SK-N-SH (cell line): Measurements from ENCODE around the gene CDH2. TPM values are rescaled to one million over a fixed set of nuclear protein-coding genes. Genes with fewer than 3 reads are reported as not detected.

Source experiments
- CTCF ChIA-PET: fragments of 300-600, 350-600 bp; formaldehyde crosslinking; extraction: SDS; loops from one replicate; lab custom pipeline; 2021; lab: Yijun Ruan, JAX
- POLR2A ChIA-PET: fragments of 350-600 bp; sonication (Branson Sonifier 250); formaldehyde crosslinking; extraction: SDS; loops from one replicate; lab custom pipeline; 2020; ENCODE audit warnings: antibody characterized with exemption, inconsistent platforms; lab: Yijun Ruan, JAX
- DNase-seq: peaks from one replicate; pipeline ENCODE4 v3.0.0; 2012
- H2AFZ ChIP-seq: fragments of 200-600 bp; sonication (generic); 2 replicates; pipeline ENCODE4 v1.8.1; 2016; ENCODE audit warnings: antibody characterized with exemption, mild to moderate bottlenecking, low read depth
- H3F3A ChIP-seq: fragments of 200-600 bp; sonication (generic); replicated peaks from 2 replicates; pipeline ENCODE3; 2016; ENCODE audit warnings: antibody characterized with exemption, mild to moderate bottlenecking; ENCODE audit not compliant: insufficient read depth
- H3K27ac ChIP-seq, 2 experiments: fragments of 200-500 bp in 1 of 2; fragments of 200-600 bp in 1 of 2; sonication (Bioruptor generic) in 1 of 2; sonication (generic), shearing (Covaris generic) in 1 of 2; 2 replicates each; pipeline versions ENCODE4 v1.5.1 to v1.6.1; 2014 to 2016; ENCODE audit warnings: low read depth in 2 of 2, inconsistent platforms in 1 of 2, low read length in 1 of 2, mild to moderate bottlenecking in 1 of 2, mixed read lengths in 1 of 2
- H3K27me3 ChIP-seq: fragments of 200-600 bp; sonication (generic), shearing (Covaris generic); 2 replicates; pipeline ENCODE4 v1.6.1; 2016; ENCODE audit warnings: mixed run types; ENCODE audit not compliant: insufficient read depth
- H3K36me3 ChIP-seq, 2 experiments: fragments of 200-500 bp in 1 of 2; fragments of 200-600 bp in 1 of 2; sonication (Bioruptor generic) in 1 of 2; sonication (generic) in 1 of 2; replicated peaks in 1 of 2; 2 replicates each; pipeline versions ENCODE3 to v1.5.1; 2014 to 2016; ENCODE audit warnings: low read length in 1 of 2, mild to moderate bottlenecking in 1 of 2; ENCODE audit not compliant: insufficient read depth in 2 of 2, control insufficient read depth in 1 of 2
- H3K4me1 ChIP-seq, 2 experiments: fragments of 200-500 bp in 1 of 2; fragments of 200-600 bp in 1 of 2; sonication (Bioruptor generic) in 1 of 2; sonication (generic), shearing (Covaris generic) in 1 of 2; 2 replicates each; pipeline versions ENCODE4 v1.5.1 to v1.6.1; 2014 to 2016; ENCODE audit warnings: low read depth in 1 of 2, low read length in 1 of 2, mixed run types in 1 of 2; ENCODE audit not compliant: insufficient read depth in 2 of 2, control insufficient read depth in 1 of 2
- H3K4me2 ChIP-seq: fragments of 200-600 bp; sonication (generic), shearing (Covaris generic); 2 replicates; pipeline ENCODE4 v1.6.1; 2017; ENCODE audit warnings: mixed run types
- H3K4me3 ChIP-seq, 2 experiments: fragments of 200-500 bp in 1 of 2; fragments of 200-600 bp in 1 of 2; sonication (Bioruptor generic) in 1 of 2; sonication (generic), shearing (Covaris generic) in 1 of 2; 2 replicates each; pipeline versions ENCODE4 v1.5.1 to v1.8.1; 2014 to 2016; ENCODE audit warnings: low read depth in 2 of 2, inconsistent platforms in 1 of 2, low read length in 1 of 2, mild to moderate bottlenecking in 1 of 2, mixed read lengths in 1 of 2, moderate library complexity in 1 of 2
- H3K79me2 ChIP-seq: fragments of 200-600 bp; sonication (generic); 2 replicates; pipeline ENCODE4 v1.8.1; 2017; ENCODE audit warnings: mild to moderate bottlenecking; ENCODE audit not compliant: insufficient read depth
- H3K9ac ChIP-seq: fragments of 200-600 bp; sonication (generic); 2 replicates; pipeline ENCODE4 v1.6.1; 2017; ENCODE audit warnings: mixed run types
- H3K9me2 ChIP-seq: fragments of 200-600 bp; sonication (generic); 2 replicates; pipeline ENCODE4 v1.6.1; 2017; ENCODE audit warnings: mixed run types
- H3K9me3 ChIP-seq: fragments of 200-600 bp; sonication (generic); 2 replicates; pipeline ENCODE4 v1.6.1; 2017; ENCODE audit warnings: mixed run types, mild to moderate bottlenecking, moderate library complexity
- H4K20me1 ChIP-seq: fragments of 200-600 bp; sonication (generic); 2 replicates; pipeline ENCODE4 v1.6.1; 2017; ENCODE audit warnings: mild to moderate bottlenecking, mixed run types; ENCODE audit not compliant: insufficient read depth
- EP300 ChIP-seq, 2 experiments: IDR thresholded peaks; 2 replicates each; pipeline versions ENCODE4 v1.4.0 to v1.6.1; 2012; ENCODE audit warnings: borderline replicate concordance in 1 of 2, low read depth in 1 of 2, low read length in 1 of 2
- FOXJ3 ChIP-seq: sonication (generic); formaldehyde crosslinking; IDR thresholded peaks from 2 replicates; pipeline ENCODE4 v1.5.1; 2020; ENCODE audit warnings: mild to moderate bottlenecking, missing genetic modification reagents
- FOXM1 ChIP-seq: IDR thresholded peaks from 2 replicates; pipeline ENCODE4 v1.4.0; 2012; ENCODE audit warnings: low read depth, mild to moderate bottlenecking
- GABPA ChIP-seq: IDR thresholded peaks from 2 replicates; pipeline ENCODE4 v1.4.0; 2012; ENCODE audit warnings: low read depth, mild to moderate bottlenecking
- GATA2 ChIP-seq: sonication (generic); formaldehyde crosslinking; IDR thresholded peaks from 2 replicates; pipeline ENCODE4 v1.5.0; 2020; ENCODE audit warnings: mild to moderate bottlenecking, missing genetic modification reagents
- JUND ChIP-seq: IDR thresholded peaks from 2 replicates; pipeline ENCODE4 v1.4.0; 2012
- MEF2A ChIP-seq: IDR thresholded peaks from 2 replicates; pipeline ENCODE4 v1.4.0; 2012; ENCODE audit warnings: low read depth, borderline replicate concordance
- MXI1 ChIP-seq: IDR thresholded peaks from 2 replicates; pipeline ENCODE4 v1.6.1; 2012; ENCODE audit warnings: mild to moderate bottlenecking, low read depth, low read length, improper control_type of control experiment
- NRF1 ChIP-seq: IDR thresholded peaks from 2 replicates; pipeline ENCODE4 v1.6.1; 2012; ENCODE audit warnings: low read depth, mild to moderate bottlenecking, low read length
- POLR2AphosphoS5 ChIP-seq: IDR thresholded peaks from 2 replicates; pipeline ENCODE4 v1.6.1; 2012; ENCODE audit warnings: low read depth, low read length
- RAD21 ChIP-seq: IDR thresholded peaks from 2 replicates; pipeline ENCODE4 v1.6.1; 2012; ENCODE audit warnings: mild to moderate bottlenecking, low read length
- RCOR1 ChIP-seq: fragments of 150-350 bp; IDR thresholded peaks from 2 replicates; pipeline ENCODE4 v1.6.1; 2017; ENCODE audit warnings: antibody characterized with exemption, low read length
- RFX5 ChIP-seq: IDR thresholded peaks from 2 replicates; pipeline ENCODE4 v1.6.1; 2012; ENCODE audit warnings: mild to moderate bottlenecking, improper control_type of control experiment, low read length
- SIN3A ChIP-seq: IDR thresholded peaks from 2 replicates; pipeline ENCODE4 v1.6.1; 2012; ENCODE audit warnings: low read depth, mild to moderate bottlenecking, low read length, moderate library complexity, borderline replicate concordance
- TAF1 ChIP-seq: IDR thresholded peaks from 2 replicates; pipeline ENCODE4 v1.6.1; 2012; ENCODE audit warnings: low read depth, mild to moderate bottlenecking, low read length, moderate library complexity, borderline replicate concordance
- TEAD4 ChIP-seq: IDR thresholded peaks from 2 replicates; pipeline ENCODE4 v1.4.0; 2012; ENCODE audit warnings: mild to moderate bottlenecking, borderline replicate concordance; ENCODE audit not compliant: insufficient read depth
- WGBS: methylation state at CpG from one replicate; pipeline ENCODE4 v1.1.6; 2017; ENCODE audit warnings: low lambda C conversion rate; 5-methylcytosine and 5-hydroxymethylcytosine counted together
- polyA plus RNA-seq, 3 experiments: library from polyadenylated mRNA; depleted of rRNA; stranded (reverse); fragments of >200 nt; gene quantifications; 2 replicates each; pipeline ENCODE4 v1.2.3, GENCODE V29; 2012
- TF ChIP-seq, protein P1 (sequence below): fragments of 150-350 bp; IDR thresholded peaks from 2 replicates; pipeline ENCODE4 v1.6.1; 2017; ENCODE audit warnings: antibody characterized with exemption, low read length, low read depth, borderline replicate concordance
- TF ChIP-seq, protein P2 (sequence below): IDR thresholded peaks from 2 replicates; pipeline ENCODE4; 2012
- TF ChIP-seq, protein P3 (sequence below): IDR thresholded peaks from 2 replicates; pipeline ENCODE4 v1.4.0; 2012; ENCODE audit warnings: low read depth, borderline replicate concordance
- TF ChIP-seq, protein P4 (sequence below): IDR thresholded peaks from 2 replicates; pipeline ENCODE4 v1.4.0; 2012; ENCODE audit warnings: low read depth
- TF ChIP-seq, protein P5 (sequence below): fragments of 150-350 bp; IDR thresholded peaks from 2 replicates; pipeline ENCODE4 v1.6.1; 2016; ENCODE audit warnings: mild to moderate bottlenecking, low read depth, low read length
- TF ChIP-seq, protein P6 (sequence below): IDR thresholded peaks from 2 replicates; pipeline ENCODE4 v1.6.1; 2012; ENCODE audit warnings: mild to moderate bottlenecking, low read depth, low read length, moderate library complexity

The CDH2 gene
- polyA plus RNA-seq, 1 of the 3 experiments (the other 2 are of a cell fraction), result 146 TPM

DNA sequence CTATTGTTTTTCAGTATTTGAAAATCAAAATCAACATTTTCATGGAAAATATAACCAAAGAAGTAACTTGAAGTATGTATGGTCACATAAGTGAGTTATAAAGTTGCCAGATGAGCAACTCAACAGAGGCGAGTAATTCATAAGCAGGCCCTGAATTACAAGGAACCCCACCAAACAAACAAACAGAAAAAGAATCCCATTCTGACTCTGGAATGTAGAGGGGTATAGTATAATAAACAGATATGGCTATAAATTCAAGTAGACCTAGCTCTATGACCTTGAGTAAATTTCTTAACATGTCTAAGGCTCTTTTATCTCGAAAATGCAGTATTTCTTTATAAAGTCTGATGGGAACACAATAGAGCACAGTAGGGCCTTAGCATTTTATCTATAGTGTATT is 4.7 kb upstream of the CDH2 start (continued):
- TF ChIP-seq SIN3A (no peak), NRF1 (no peak), EP300 (IDR thresholded peaks at IDR 0.05; ENCODE audit: borderline replicate concordance in 1 of 2, low read depth in 1 of 2, low read length in 1 of 2) (no peak), RFX5 (no peak), GABPA (no peak), POLR2AphosphoS5 (no peak), MXI1 (no peak), FOXM1 (no peak), TEAD4 (no peak), RAD21 (no peak)
- TF ChIP-seq, protein P1, sequence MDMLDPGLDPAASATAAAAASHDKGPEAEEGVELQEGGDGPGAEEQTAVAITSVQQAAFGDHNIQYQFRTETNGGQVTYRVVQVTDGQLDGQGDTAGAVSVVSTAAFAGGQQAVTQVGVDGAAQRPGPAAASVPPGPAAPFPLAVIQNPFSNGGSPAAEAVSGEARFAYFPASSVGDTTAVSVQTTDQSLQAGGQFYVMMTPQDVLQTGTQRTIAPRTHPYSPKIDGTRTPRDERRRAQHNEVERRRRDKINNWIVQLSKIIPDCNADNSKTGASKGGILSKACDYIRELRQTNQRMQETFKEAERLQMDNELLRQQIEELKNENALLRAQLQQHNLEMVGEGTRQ, result no peak

DNA sequence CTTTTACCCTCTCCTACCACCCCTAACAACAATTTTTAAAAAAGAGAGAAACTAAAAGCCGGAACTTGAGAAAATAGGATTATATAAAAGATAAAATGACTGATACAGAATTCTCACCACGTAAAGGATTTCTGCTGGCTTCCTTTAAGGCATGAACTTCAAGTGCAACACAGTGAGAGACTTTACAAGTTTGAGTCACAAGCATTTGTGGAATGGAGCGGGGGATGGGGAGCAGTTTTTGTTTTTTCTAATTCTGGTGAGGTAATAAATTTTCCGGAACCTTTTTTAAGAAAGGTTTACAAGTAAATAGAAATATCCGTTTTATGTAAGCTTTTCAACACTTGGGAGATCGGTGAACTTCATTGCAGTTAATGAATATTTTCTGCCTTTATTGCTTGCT is 1.8 kb upstream of the CDH2 start:
- Histone ChIP-seq H3F3A (peaks cover 33% of the 10 kb centered on the region), H3K9ac (peak overlapping the region; percentile 74), H3K9me3 (no peaks in the 10 kb centered on the region), H3K36me3 (peaks cover 0 to 6% of the 10 kb centered on the region in 2 experiments), H3K79me2 (peaks cover 71% of the 10 kb centered on the region), H3K9me2 (no peaks in the 10 kb centered on the region), H3K4me1 (peaks cover 4 to 5% of the 10 kb centered on the region in 2 experiments; a peak in 3 of 4 replicates), H3K27ac (peak overlapping the region; percentile 80 to 94), H2AFZ (0 out of 2 replicates have a peak overlapping the region, but pooled peaks have one; percentile 70), H3K27me3 (no peaks in the 10 kb centered on the region), H4K20me1 (peaks cover 22% of the 10 kb centered on the region), H3K4me3 (peak overlapping the region; percentile 65 to 87), H3K4me2 (peak overlapping the region; percentile 75)
- ChIA-PET POLR2A (interaction anchor here (0.9 kb wide), 2 partner anchors 51 to 573 kb away, joined by 3 to 4 read pairs; no protein-coding TSS in a partner anchor), CTCF (interaction anchor here (1.4 to 2.7 kb wide), 5 partner anchors 8 to 816 kb away, joined by 3 to 12 read pairs (median 5); no protein-coding TSS in a partner anchor)
- 20% methylated on average over 6 of the region's 6 CpGs for WGBS
- TF ChIP-seq NRF1, result no peak
- TF ChIP-seq, protein P2, sequence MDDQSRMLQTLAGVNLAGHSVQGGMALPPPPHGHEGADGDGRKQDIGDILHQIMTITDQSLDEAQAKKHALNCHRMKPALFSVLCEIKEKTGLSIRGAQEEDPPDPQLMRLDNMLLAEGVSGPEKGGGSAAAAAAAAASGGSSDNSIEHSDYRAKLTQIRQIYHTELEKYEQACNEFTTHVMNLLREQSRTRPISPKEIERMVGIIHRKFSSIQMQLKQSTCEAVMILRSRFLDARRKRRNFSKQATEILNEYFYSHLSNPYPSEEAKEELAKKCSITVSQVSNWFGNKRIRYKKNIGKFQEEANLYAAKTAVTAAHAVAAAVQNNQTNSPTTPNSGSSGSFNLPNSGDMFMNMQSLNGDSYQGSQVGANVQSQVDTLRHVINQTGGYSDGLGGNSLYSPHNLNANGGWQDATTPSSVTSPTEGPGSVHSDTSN, result no peak
- no peak for TF ChIP-seq MXI1
- TF ChIP-seq, protein P3, sequence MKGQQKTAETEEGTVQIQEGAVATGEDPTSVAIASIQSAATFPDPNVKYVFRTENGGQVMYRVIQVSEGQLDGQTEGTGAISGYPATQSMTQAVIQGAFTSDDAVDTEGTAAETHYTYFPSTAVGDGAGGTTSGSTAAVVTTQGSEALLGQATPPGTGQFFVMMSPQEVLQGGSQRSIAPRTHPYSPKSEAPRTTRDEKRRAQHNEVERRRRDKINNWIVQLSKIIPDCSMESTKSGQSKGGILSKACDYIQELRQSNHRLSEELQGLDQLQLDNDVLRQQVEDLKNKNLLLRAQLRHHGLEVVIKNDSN, result no peak
- no peak for TF ChIP-seq MEF2A
- no peak for TF ChIP-seq RCOR1
- TF ChIP-seq TAF1, result no peak
- TF ChIP-seq GABPA, result no peak
- no peak for TF ChIP-seq TEAD4
- TF ChIP-seq JUND, result no peak
- TF ChIP-seq, protein P4, sequence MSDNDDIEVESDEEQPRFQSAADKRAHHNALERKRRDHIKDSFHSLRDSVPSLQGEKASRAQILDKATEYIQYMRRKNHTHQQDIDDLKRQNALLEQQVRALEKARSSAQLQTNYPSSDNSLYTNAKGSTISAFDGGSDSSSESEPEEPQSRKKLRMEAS, result no peak
- no peak for TF ChIP-seq FOXJ3 (CRISPR knock-in tag)
- TF ChIP-seq, protein P5, sequence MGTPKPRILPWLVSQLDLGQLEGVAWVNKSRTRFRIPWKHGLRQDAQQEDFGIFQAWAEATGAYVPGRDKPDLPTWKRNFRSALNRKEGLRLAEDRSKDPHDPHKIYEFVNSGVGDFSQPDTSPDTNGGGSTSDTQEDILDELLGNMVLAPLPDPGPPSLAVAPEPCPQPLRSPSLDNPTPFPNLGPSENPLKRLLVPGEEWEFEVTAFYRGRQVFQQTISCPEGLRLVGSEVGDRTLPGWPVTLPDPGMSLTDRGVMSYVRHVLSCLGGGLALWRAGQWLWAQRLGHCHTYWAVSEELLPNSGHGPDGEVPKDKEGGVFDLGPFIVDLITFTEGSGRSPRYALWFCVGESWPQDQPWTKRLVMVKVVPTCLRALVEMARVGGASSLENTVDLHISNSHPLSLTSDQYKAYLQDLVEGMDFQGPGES, result no peak
- TF ChIP-seq GATA2, result no peak
- TF ChIP-seq, protein P6, sequence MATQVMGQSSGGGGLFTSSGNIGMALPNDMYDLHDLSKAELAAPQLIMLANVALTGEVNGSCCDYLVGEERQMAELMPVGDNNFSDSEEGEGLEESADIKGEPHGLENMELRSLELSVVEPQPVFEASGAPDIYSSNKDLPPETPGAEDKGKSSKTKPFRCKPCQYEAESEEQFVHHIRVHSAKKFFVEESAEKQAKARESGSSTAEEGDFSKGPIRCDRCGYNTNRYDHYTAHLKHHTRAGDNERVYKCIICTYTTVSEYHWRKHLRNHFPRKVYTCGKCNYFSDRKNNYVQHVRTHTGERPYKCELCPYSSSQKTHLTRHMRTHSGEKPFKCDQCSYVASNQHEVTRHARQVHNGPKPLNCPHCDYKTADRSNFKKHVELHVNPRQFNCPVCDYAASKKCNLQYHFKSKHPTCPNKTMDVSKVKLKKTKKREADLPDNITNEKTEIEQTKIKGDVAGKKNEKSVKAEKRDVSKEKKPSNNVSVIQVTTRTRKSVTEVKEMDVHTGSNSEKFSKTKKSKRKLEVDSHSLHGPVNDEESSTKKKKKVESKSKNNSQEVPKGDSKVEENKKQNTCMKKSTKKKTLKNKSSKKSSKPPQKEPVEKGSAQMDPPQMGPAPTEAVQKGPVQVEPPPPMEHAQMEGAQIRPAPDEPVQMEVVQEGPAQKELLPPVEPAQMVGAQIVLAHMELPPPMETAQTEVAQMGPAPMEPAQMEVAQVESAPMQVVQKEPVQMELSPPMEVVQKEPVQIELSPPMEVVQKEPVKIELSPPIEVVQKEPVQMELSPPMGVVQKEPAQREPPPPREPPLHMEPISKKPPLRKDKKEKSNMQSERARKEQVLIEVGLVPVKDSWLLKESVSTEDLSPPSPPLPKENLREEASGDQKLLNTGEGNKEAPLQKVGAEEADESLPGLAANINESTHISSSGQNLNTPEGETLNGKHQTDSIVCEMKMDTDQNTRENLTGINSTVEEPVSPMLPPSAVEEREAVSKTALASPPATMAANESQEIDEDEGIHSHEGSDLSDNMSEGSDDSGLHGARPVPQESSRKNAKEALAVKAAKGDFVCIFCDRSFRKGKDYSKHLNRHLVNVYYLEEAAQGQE, result no peak
- DNase-seq, result no peak
